Hepatocyte (in vitro differentiated cells): ENCODE data around the gene GMDS.

Experiments used
- CTCF ChIP-seq: fragments of 200-600 bp; sonication (generic); IDR thresholded peaks from 2 replicates; pipeline ENCODE4 v1.5.1; 2016; ENCODE audit warnings: antibody characterized with exemption, mild to moderate bottlenecking; ENCODE audit not compliant: poor library complexity
- EZH2 ChIP-seq: fragments of 200-600 bp; sonication (generic); IDR thresholded peaks from 2 replicates; pipeline ENCODE4 v1.6.1; 2016; ENCODE audit warnings: antibody characterized with exemption, mild to moderate bottlenecking, borderline replicate concordance
- EZH2phosphoT487 ChIP-seq: fragments of 200-600 bp; sonication (generic); IDR thresholded peaks from one replicate; pipeline ENCODE4 v1.6.1; 2018; ENCODE audit warnings: antibody characterized with exemption, mild to moderate bottlenecking, low read depth, moderate library complexity; ENCODE audit not compliant: unreplicated experiment, severe bottlenecking

DNA sequence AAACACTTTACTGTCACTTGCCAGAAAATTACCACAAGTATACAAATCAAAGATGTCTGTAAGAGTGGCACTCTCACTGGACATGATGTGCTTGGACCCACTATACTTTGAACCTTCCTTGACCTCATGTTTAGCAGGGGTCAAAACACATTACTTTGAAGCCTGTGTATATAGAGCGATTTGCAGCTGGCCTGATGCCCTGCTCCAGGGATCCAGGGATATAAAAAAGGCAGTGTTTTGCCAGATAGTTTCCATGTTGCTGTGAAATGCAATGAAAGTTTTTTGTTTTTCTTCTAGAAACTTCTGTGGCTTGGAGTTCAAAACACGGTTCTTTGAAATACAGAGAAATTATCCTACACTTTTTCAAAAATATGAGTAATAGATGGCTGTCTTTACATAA lies 470.0 kb downstream of the GMDS start:
- TF ChIP-seq CTCF = no peak
- TF ChIP-seq EZH2phosphoT487 = no peak
- no peak for TF ChIP-seq EZH2
